ENCODE data around the gene FGF1. TPM values are rescaled to one million over a fixed set of nuclear protein-coding genes. Genes with fewer than 3 reads are reported as not detected.

The FGF1 gene
- total RNA-seq (1 to 10 TPM in 1 of 7 donors, under 1 TPM in 6; 0.10 to 1.0 (median 0.55) TPM), polyA plus RNA-seq (1 to 10 TPM in 1 of 2 donors, under 1 TPM in 1; 0.44 to 3.6 TPM)
- long read RNA-seq, donor 1, partial matches to known transcripts: 0 of 3 reads
- long read RNA-seq, donor 1, other reads (novel, unspliced or antisense): 2 of 3 reads
- long read RNA-seq, donor 2: 0 reads
- long read RNA-seq, donor 3, partial matches to known transcripts: 0 of 1 reads
- long read RNA-seq, donor 3, other reads (novel, unspliced or antisense): 1 of 1 reads

- intact Hi-C loops (cut with DNase I): no loop called here
- Histone ChIP-seq H3K27me3 (no peaks in the 10 kb centered on the region), H3K4me1 (ENCODE audit: insufficient read depth) (peaks cover 1% of the 10 kb centered on the region), H3K27ac (no peak within 1 kb of the TSS), H3K36me3 (no peaks in the 10 kb centered on the region), H3K4me3 (no peak within 1 kb of the TSS), H3K9me3 (no peaks in the 10 kb centered on the region)
- 62 to 70% (median 66%) methylated on average over 12 of the region's 12 CpGs for WGBS, 3 donors
- DNase-seq: no peak
- TF ChIP-seq CTCF (IDR thresholded peaks at IDR 0.05) (no peak), POLR2A (IDR thresholded peaks at IDR 0.05) (no peak), EP300 (IDR thresholded peaks at IDR 0.05) (no peak)
These were observed at the start of gene FGF1 for GRCh38 chr5:142685418-142686209. FGF1 (minus strand) TSS chr5:142686090; CDS start chr5:142614127, 71,963 bp downstream.

- Histone ChIP-seq H3K27ac (no peak overlapping the region), H3K4me1 (ENCODE audit: insufficient read depth) (no peaks in the 10 kb centered on the region), H3K36me3 (no peaks in the 10 kb centered on the region), H3K27me3 (no peaks in the 10 kb centered on the region), H3K4me3 (no peak overlapping the region), H3K9me3 (no peaks in the 10 kb centered on the region)
- TF ChIP-seq EP300 (IDR thresholded peaks at IDR 0.05) (no peak), POLR2A (IDR thresholded peaks at IDR 0.05) (no peak), CTCF (IDR thresholded peaks at IDR 0.05) (no peak)
- WGBS, 3 donors: 71 to 83% (median 72%) methylated on average over 2 of the region's 2 CpGs
- intact Hi-C loops (cut with DNase I): loop anchor here in 1 of 4 donors (10.0 kb wide), 1 partner anchor 1097 kb away; no protein-coding TSS in a partner anchor
- DNase-seq: no peak
These were observed 41.8 kb upstream of the FGF1 start for GRCh38 chr5:142727735-142728047.

GRCh38 chr5:142726188-142726731, 40.4 kb upstream of the FGF1 start:
- DNase-seq: no peak
- TF ChIP-seq EP300 (IDR thresholded peaks at IDR 0.05) (no peak), CTCF (IDR thresholded peaks at IDR 0.05) (no peak), POLR2A (IDR thresholded peaks at IDR 0.05) (no peak)
- intact Hi-C loops (cut with DNase I): loop anchor here in 1 of 4 donors (10.0 kb wide), 1 partner anchor 1099 kb away; no protein-coding TSS in a partner anchor
- Histone ChIP-seq H3K4me3 (no peak overlapping the region), H3K36me3 (no peaks in the 10 kb centered on the region), H3K27me3 (no peaks in the 10 kb centered on the region), H3K9me3 (no peaks in the 10 kb centered on the region), H3K27ac (no peak overlapping the region), H3K4me1 (ENCODE audit: insufficient read depth) (no peaks in the 10 kb centered on the region)
- 29 to 39% (median 31%) methylated on average over 2 of the region's 2 CpGs for WGBS, 3 donors

- Histone ChIP-seq H3K9me3 (no peaks in the 10 kb centered on the region), H3K27me3 (no peaks in the 10 kb centered on the region), H3K36me3 (no peaks in the 10 kb centered on the region), H3K27ac (no peak overlapping the region), H3K4me1 (ENCODE audit: insufficient read depth) (no peaks in the 10 kb centered on the region), H3K4me3 (no peak overlapping the region)
- intact Hi-C loops (cut with DNase I): loop anchor here in 1 of 4 donors (10.0 kb wide), 1 partner anchor 1099 kb away; no protein-coding TSS in a partner anchor
- TF ChIP-seq CTCF (IDR thresholded peaks at IDR 0.05) (no peak), EP300 (IDR thresholded peaks at IDR 0.05) (no peak), POLR2A (IDR thresholded peaks at IDR 0.05) (no peak)
- no peak for DNase-seq
- 79 to 89% (median 84%) methylated on average over 4 of the region's 4 CpGs for WGBS, 3 donors
These were observed 39.6 kb upstream of the FGF1 start for GRCh38 chr5:142725231-142726187.

All from ovary (tissue), 10 donors.